ENCODE measurements around the gene TP63.

DNA sequence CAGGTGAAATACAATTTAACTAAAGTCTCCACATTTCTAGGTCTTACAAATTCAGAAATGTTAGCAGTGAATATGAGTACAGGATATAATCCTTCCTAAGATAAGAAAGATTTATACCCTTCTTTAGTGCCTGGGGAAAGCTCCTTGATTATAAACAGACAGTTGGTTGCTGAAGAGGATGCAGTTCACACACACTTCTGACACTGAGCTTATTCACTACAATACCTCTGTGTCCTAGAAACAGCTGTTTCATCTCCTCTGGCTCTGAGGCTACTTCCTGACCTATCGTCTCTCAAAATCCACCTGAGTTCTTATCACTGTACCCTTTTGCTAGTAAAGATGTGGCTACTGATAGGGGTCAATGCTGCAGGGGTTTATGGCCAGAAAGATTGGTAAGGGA is 57.1 kb downstream of the TP63 start:
- no peak for TF ChIP-seq ZNF274 (IDR thresholded peaks at IDR 0.05; ENCODE audit: low read depth, low read length)
- no peak for TF ChIP-seq YY1 (IDR thresholded peaks at IDR 0.05; ENCODE audit: insufficient read depth, insufficient read length)
- TF ChIP-seq SUZ12 (IDR thresholded peaks at IDR 0.05; ENCODE audit: extremely low read depth, insufficient read depth, insufficient read length) = no peak
